Stimulated activated CD8-positive, alpha-beta memory T cell treated with anti-CD3 and anti-CD28 coated beads, Interleukin-12 subunit alpha, Interleukin-12 subunit beta, amount 100 ng/mL, for 4 hours (primary cell): ENCODE measurements around the gene APEX2.
"Not testable (repeated sequence)": the region's sequence is repeated elsewhere in the genome, so short reads cannot be mapped to it uniquely, and the experiment has no call there.

ENCODE experiments used
- DNase-seq: peaks from one replicate; pipeline ENCODE4 v3.0.0-alpha.2; 2020; ENCODE audit warnings: low read depth

The APEX2 gene

GRCh38 chrX:55014897-55015299 lies 14.7 kb downstream of the APEX2 start:
- DNase-seq = no peak

GRCh38 chrX:55026143-55026542 lies 26.0 kb downstream of the APEX2 start:
- no peak for DNase-seq

- DNase-seq = no peak
These were observed 26.7 kb downstream of the APEX2 start for GRCh38 chrX:55026840-55027239.

- no peak for DNase-seq
These were observed 27.9 kb downstream of the APEX2 start for GRCh38 chrX:55028040-55028439.

GRCh38 chrX:55028611-55029010 lies 28.4 kb downstream of the APEX2 start:
- DNase-seq = no peak

- no peak for DNase-seq
These were observed 29.1 kb downstream of the APEX2 start for GRCh38 chrX:55029291-55029690.

- no peak for DNase-seq
These were observed 30.4 kb downstream of the APEX2 start, which contains the start of gene ALAS2 for GRCh38 chrX:55030271-55031205. Gene ALAS2 (minus strand): TSS chrX:55030977. CDS start chrX:55026000, 4,977 bp downstream.

- DNase-seq = no peak
These were observed 33.3 kb downstream of the APEX2 start for GRCh38 chrX:55033429-55033828.

GRCh38 chrX:55039471-55039870 lies 39.3 kb downstream of the APEX2 start:
- no peak for DNase-seq

GRCh38 chrX:55041514-55041913 lies 41.4 kb downstream of the APEX2 start:
- no peak for DNase-seq

GRCh38 chrX:55050599-55050998 lies 50.4 kb downstream of the APEX2 start:
- not testable (repeated sequence) for DNase-seq

GRCh38 chrX:55056820-55057674 lies 56.9 kb downstream of the APEX2 start:
- DNase-seq = no peak

- DNase-seq = no peak
These were observed 57.6 kb downstream of the APEX2 start for GRCh38 chrX:55057675-55058249.
